Measurements from ENCODE around the gene SLC7A5. TPM values are rescaled to one million over a fixed set of nuclear protein-coding genes. Genes with fewer than 3 reads are reported as not detected.
"Not testable (repeated sequence)": the region's sequence is repeated elsewhere in the genome, so short reads cannot be mapped to it uniquely, and the experiment has no call there.

SLC7A5 gene
- polyA plus RNA-seq, 1 donor from 2014 or later: 3.9 TPM

DNA sequence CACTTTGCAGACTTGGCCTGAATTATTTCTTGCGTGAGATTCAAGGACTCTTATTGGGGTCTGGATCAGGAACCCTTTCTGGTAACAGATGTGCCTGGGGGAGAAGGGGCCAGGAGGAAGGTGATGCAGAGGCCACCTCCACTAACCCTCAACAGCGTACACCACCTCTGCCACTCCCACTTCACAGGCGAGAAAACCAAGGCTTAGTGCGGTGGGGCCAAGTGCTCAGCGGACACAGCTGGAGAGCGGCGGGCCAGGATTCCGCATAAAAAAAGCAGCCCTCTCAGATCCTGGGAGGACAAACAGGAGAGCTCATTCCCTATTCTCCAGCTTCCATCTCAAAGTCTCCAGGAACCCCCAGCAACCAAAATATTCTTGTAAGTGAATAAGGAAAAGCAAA, 51.4 kb downstream of the SLC7A5 start:
- Histone ChIP-seq H4K20me1 (ENCODE audit: insufficient read depth) (no peaks in the 10 kb centered on the region), H3K9me3 (ENCODE audit: low read length) (no peaks in the 10 kb centered on the region), H3K27me3 (ENCODE audit: insufficient read depth, low read depth, low read length) (no peaks in the 10 kb centered on the region), H3K9me2 (ENCODE audit: insufficient read depth, low read length) (no peaks in the 10 kb centered on the region), H3F3A (ENCODE audit: insufficient read depth, low read length, poor library complexity, severe bottlenecking) (no peaks in the 10 kb centered on the region), H3K4me2 (ENCODE audit: low read length) (no peak overlapping the region), H3K4me3 (ENCODE audit: low read length) (no peak overlapping the region), H3K36me3 (ENCODE audit: insufficient read depth, low read length) (no peaks in the 10 kb centered on the region), H2AFZ (ENCODE audit: low read depth, low read length) (no peak overlapping the region), H3K27ac (ENCODE audit: low read length) (no peak overlapping the region), H3K9ac (ENCODE audit: low read length) (no peak overlapping the region), H3K79me2 (replicated peaks; ENCODE audit: insufficient read depth, low read length) (no peaks in the 10 kb centered on the region)
- TF ChIP-seq EZH2 (IDR thresholded peaks at IDR 0.05; ENCODE audit: borderline replicate concordance, insufficient read depth, low read length, poor library complexity, severe bottlenecking) (no peak), RAD21 (conservative IDR thresholded peaks at IDR 0.05) (no peak), EP300 (conservative IDR thresholded peaks at IDR 0.05; ENCODE audit: poor library complexity, severe bottlenecking) (no peak), MXI1 (conservative IDR thresholded peaks at IDR 0.05; ENCODE audit: poor library complexity, severe bottlenecking) (no peak), SMC3 (conservative IDR thresholded peaks at IDR 0.05; ENCODE audit: poor library complexity) (no peak), POLR2AphosphoS5 (IDR thresholded peaks at IDR 0.05) (no peak), TAF1 (IDR thresholded peaks at IDR 0.05; ENCODE audit: low read depth) (no peak)
- TF ChIP-seq, protein P1, sequence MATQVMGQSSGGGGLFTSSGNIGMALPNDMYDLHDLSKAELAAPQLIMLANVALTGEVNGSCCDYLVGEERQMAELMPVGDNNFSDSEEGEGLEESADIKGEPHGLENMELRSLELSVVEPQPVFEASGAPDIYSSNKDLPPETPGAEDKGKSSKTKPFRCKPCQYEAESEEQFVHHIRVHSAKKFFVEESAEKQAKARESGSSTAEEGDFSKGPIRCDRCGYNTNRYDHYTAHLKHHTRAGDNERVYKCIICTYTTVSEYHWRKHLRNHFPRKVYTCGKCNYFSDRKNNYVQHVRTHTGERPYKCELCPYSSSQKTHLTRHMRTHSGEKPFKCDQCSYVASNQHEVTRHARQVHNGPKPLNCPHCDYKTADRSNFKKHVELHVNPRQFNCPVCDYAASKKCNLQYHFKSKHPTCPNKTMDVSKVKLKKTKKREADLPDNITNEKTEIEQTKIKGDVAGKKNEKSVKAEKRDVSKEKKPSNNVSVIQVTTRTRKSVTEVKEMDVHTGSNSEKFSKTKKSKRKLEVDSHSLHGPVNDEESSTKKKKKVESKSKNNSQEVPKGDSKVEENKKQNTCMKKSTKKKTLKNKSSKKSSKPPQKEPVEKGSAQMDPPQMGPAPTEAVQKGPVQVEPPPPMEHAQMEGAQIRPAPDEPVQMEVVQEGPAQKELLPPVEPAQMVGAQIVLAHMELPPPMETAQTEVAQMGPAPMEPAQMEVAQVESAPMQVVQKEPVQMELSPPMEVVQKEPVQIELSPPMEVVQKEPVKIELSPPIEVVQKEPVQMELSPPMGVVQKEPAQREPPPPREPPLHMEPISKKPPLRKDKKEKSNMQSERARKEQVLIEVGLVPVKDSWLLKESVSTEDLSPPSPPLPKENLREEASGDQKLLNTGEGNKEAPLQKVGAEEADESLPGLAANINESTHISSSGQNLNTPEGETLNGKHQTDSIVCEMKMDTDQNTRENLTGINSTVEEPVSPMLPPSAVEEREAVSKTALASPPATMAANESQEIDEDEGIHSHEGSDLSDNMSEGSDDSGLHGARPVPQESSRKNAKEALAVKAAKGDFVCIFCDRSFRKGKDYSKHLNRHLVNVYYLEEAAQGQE (IDR thresholded peaks at IDR 0.05; ENCODE audit: borderline replicate concordance): no peak
- TF ChIP-seq, protein P2, sequence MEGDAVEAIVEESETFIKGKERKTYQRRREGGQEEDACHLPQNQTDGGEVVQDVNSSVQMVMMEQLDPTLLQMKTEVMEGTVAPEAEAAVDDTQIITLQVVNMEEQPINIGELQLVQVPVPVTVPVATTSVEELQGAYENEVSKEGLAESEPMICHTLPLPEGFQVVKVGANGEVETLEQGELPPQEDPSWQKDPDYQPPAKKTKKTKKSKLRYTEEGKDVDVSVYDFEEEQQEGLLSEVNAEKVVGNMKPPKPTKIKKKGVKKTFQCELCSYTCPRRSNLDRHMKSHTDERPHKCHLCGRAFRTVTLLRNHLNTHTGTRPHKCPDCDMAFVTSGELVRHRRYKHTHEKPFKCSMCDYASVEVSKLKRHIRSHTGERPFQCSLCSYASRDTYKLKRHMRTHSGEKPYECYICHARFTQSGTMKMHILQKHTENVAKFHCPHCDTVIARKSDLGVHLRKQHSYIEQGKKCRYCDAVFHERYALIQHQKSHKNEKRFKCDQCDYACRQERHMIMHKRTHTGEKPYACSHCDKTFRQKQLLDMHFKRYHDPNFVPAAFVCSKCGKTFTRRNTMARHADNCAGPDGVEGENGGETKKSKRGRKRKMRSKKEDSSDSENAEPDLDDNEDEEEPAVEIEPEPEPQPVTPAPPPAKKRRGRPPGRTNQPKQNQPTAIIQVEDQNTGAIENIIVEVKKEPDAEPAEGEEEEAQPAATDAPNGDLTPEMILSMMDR (IDR thresholded peaks at IDR 0.05; ENCODE audit: poor library complexity, severe bottlenecking): no peak

DNA sequence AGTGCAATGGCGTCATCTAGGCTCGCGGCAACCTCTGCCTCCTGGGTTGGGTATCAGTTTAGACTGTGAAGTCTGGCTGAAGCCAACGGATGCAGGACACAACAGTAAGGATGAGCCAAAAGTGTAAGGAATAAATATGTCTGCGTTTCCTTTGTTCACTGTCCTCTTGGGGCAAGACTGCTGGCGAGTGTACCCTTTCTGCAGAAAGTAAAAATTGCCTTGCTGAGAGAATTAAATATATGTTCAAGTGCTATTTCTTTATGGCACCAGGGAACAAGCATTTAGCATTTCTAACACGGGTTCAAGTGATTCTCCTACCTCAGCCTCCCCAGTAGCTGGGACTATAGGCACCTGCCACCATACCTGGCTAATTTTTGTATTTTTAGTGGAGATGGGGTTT, 51.9 kb downstream of the SLC7A5 start:
- not testable (repeated sequence) for H3K9me3 ChIP-seq (ENCODE audit: low read length); H4K20me1 ChIP-seq (ENCODE audit: insufficient read depth); H3K4me2 ChIP-seq (ENCODE audit: low read length)

DNA sequence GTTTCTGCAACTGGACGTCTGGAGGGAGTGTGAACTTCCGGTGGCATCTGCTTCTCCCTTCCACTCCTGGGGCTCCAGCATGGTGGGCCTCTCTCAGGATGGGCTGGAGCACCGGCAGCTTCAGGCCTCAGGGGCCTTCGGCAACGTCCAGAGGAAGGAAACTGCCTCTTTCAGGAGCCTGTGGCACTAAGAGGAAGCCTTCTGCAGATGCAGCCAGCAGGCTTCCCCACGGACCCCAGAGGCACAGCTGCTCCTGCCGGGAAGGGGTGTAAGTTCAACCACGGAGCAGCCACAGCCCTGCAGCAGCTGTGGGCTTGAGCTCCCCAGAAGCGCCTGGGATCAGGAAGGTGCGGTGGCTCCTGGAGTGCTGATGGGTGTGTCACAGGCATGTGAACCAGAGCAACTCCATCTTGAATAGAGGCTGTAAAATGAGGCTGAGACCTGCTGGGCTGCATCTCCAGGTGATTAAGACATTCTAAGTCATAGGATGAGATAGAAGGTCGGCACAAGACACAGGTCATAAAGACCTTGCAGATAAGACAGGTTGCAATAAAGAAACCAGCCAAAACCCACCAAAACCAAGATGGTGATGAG, 52.7 kb downstream of the SLC7A5 start:
- H3K27ac ChIP-seq (ENCODE audit: low read length): no peak overlapping the region
- H3F3A ChIP-seq (ENCODE audit: insufficient read depth, low read length, poor library complexity, severe bottlenecking): no peaks in the 10 kb centered on the region
- H3K9ac ChIP-seq (ENCODE audit: low read length): no peak overlapping the region
- no peaks in the 10 kb centered on the region for H3K36me3 ChIP-seq (ENCODE audit: insufficient read depth, low read length)
- no peaks in the 10 kb centered on the region for H4K20me1 ChIP-seq (ENCODE audit: insufficient read depth)
- H3K4me2 ChIP-seq (ENCODE audit: low read length): no peak overlapping the region
- no peak overlapping the region for H3K4me3 ChIP-seq (ENCODE audit: low read length)
- H3K9me3 ChIP-seq (ENCODE audit: low read length): no peaks in the 10 kb centered on the region
- H2AFZ ChIP-seq (ENCODE audit: low read depth, low read length): no peak overlapping the region
- TF ChIP-seq, protein P1 (IDR thresholded peaks at IDR 0.05; ENCODE audit: borderline replicate concordance): no peak
- no peak for TF ChIP-seq RAD21 (conservative IDR thresholded peaks at IDR 0.05)
- TF ChIP-seq EZH2 (IDR thresholded peaks at IDR 0.05; ENCODE audit: borderline replicate concordance, insufficient read depth, low read length, poor library complexity, severe bottlenecking): no peak
- TF ChIP-seq EP300 (conservative IDR thresholded peaks at IDR 0.05; ENCODE audit: poor library complexity, severe bottlenecking): no peak
- no peak for TF ChIP-seq POLR2AphosphoS5 (IDR thresholded peaks at IDR 0.05)
- no peak for TF ChIP-seq TAF1 (IDR thresholded peaks at IDR 0.05; ENCODE audit: low read depth)
- TF ChIP-seq, protein P2 (IDR thresholded peaks at IDR 0.05; ENCODE audit: poor library complexity, severe bottlenecking): no peak
- TF ChIP-seq MXI1 (conservative IDR thresholded peaks at IDR 0.05; ENCODE audit: poor library complexity, severe bottlenecking): no peak
- no peak for TF ChIP-seq SMC3 (conservative IDR thresholded peaks at IDR 0.05; ENCODE audit: poor library complexity)
- H3K79me2 ChIP-seq (replicated peaks; ENCODE audit: insufficient read depth, low read length): no peaks in the 10 kb centered on the region
- no peaks in the 10 kb centered on the region for H3K9me2 ChIP-seq (ENCODE audit: insufficient read depth, low read length)
- no peaks in the 10 kb centered on the region for H3K27me3 ChIP-seq (ENCODE audit: insufficient read depth, low read depth, low read length)

More for the DNA sequence above, 51.9 kb downstream of the SLC7A5 start:
- H3K36me3 ChIP-seq (ENCODE audit: insufficient read depth, low read length); H3K4me3 ChIP-seq (ENCODE audit: low read length); H2AFZ ChIP-seq (ENCODE audit: low read depth, low read length); H3K27me3 ChIP-seq (ENCODE audit: insufficient read depth, low read depth, low read length); H3K9ac ChIP-seq (ENCODE audit: low read length); H3K9me2 ChIP-seq (ENCODE audit: insufficient read depth, low read length); H3K79me2 ChIP-seq (replicated peaks; ENCODE audit: insufficient read depth, low read length); H3K27ac ChIP-seq (ENCODE audit: low read length); H3F3A ChIP-seq (ENCODE audit: insufficient read depth, low read length, poor library complexity, severe bottlenecking): not testable (repeated sequence)

All from neural cell (in vitro differentiated cells).